Prostate gland (tissue), 2 donors: ENCODE results near the gene SCFD2. TPM values are rescaled to one million over a fixed set of nuclear protein-coding genes. Genes with fewer than 3 reads are reported as not detected.

ENCODE experiments used
- DNase-seq: peaks from one replicate; pipeline ENCODE4 v3.0.0-alpha.2; 2019; ENCODE audit warnings: low spot score
- H3K27ac ChIP-seq, 2 donors: fragments of 200-600 bp; sonication (generic); 2 replicates each; pipeline ENCODE4 v1.5.1; 2017 to 2019
- H3K27me3 ChIP-seq: fragments of 200-600 bp; sonication (generic); replicated peaks from 2 replicates; pipeline ENCODE4 v1.5.1; 2019; ENCODE audit not compliant: insufficient read depth
- H3K36me3 ChIP-seq, 2 donors: fragments of 200-600 bp; sonication (generic); 1 replicate in 1 of 2; 2 replicates in 1 of 2; pipeline versions ENCODE4 v1.5.1 to v1.8.1; 2017 to 2019
- H3K4me1 ChIP-seq: fragments of 200-600 bp; sonication (generic); replicated peaks from 2 replicates; pipeline ENCODE4 v1.5.1; 2019
- H3K4me3 ChIP-seq, 2 donors: fragments of 200-600 bp; sonication (generic); 2 replicates each; pipeline ENCODE4 v1.5.1; 2017 to 2019
- H3K9me3 ChIP-seq: fragments of 200-600 bp; sonication (generic); 2 replicates; pipeline ENCODE4 v1.5.1; 2017
- POLR2A ChIP-seq: fragments of 450-650 bp; IDR thresholded peaks from one replicate; pipeline ENCODE4 v1.6.1; 2016; ENCODE audit warnings: antibody characterized with exemption, mild to moderate bottlenecking
- POLR2AphosphoS5 ChIP-seq: sonication (generic); formaldehyde crosslinking; IDR thresholded peaks from one replicate; pipeline ENCODE4 v1.6.1; 2017; ENCODE audit warnings: antibody characterized with exemption
- WGBS: methylation state at CpG from one replicate; pipeline ENCODE4 v1.1.5; 2018; 5-methylcytosine and 5-hydroxymethylcytosine counted together
- intact Hi-C: fragments of 100-400 bp; cut with DNase I; formaldehyde crosslinking; loops from one replicate; pipeline ENCODE4 v1.14.2; 2022
- small RNA-seq, 2 donors: library from RNA; depleted of rRNA; stranded (forward); fragments of <200 nt; gene quantifications; one replicate each; pipeline ENCODE3, GENCODE V24; 2016
- total RNA-seq, 2 donors: library from RNA; depleted of rRNA; stranded (reverse); fragments of >200 nt; gene quantifications; one replicate each; pipeline ENCODE4 v1.1.0, GENCODE V29; 2016
- TF ChIP-seq, protein P1 (sequence below), 4 experiments: fragments of 200-600 bp in 2 of 4; fragments of 450-650 bp in 2 of 4; sonication (generic) in 2 of 4; IDR thresholded peaks; 1 replicate in 3 of 4; 2 replicates in 1 of 4; pipeline ENCODE4 v1.5.1; 2016 to 2019; ENCODE audit warnings: antibody characterized with exemption in 4 of 4, mild to moderate bottlenecking in 2 of 4, moderate library complexity in 2 of 4

Gene SCFD2
- total RNA-seq, 2 donors from 2014 or later: 10.7 to 21.1 TPM

- intact Hi-C loops: no loop called here
- Histone ChIP-seq H3K27me3 (no peaks in the 10 kb centered on the region), H3K27ac (no peak overlapping the region), H3K9me3 (no peaks in the 10 kb centered on the region), H3K4me1 (no peaks in the 10 kb centered on the region), H3K36me3 (no peaks in the 10 kb centered on the region), H3K4me3 (no peak overlapping the region)
- WGBS: 67% methylated on average over 3 of the region's 3 CpGs
- DNase-seq: no peak
- TF ChIP-seq POLR2A (no peak), POLR2AphosphoS5 (no peak)
- TF ChIP-seq, protein P1, sequence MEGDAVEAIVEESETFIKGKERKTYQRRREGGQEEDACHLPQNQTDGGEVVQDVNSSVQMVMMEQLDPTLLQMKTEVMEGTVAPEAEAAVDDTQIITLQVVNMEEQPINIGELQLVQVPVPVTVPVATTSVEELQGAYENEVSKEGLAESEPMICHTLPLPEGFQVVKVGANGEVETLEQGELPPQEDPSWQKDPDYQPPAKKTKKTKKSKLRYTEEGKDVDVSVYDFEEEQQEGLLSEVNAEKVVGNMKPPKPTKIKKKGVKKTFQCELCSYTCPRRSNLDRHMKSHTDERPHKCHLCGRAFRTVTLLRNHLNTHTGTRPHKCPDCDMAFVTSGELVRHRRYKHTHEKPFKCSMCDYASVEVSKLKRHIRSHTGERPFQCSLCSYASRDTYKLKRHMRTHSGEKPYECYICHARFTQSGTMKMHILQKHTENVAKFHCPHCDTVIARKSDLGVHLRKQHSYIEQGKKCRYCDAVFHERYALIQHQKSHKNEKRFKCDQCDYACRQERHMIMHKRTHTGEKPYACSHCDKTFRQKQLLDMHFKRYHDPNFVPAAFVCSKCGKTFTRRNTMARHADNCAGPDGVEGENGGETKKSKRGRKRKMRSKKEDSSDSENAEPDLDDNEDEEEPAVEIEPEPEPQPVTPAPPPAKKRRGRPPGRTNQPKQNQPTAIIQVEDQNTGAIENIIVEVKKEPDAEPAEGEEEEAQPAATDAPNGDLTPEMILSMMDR (IDR thresholded peaks at IDR 0.05): no peak
Observed at GRCh38 chr4:52833941-52834525, 531.8 kb downstream of the SCFD2 start.

GRCh38 chr4:52825460-52826090 lies 540.3 kb downstream of the SCFD2 start:
- intact Hi-C loops: no loop called here
- DNase-seq: no peak
- WGBS: 43% methylated on average over 3 of the region's 3 CpGs
- Histone ChIP-seq H3K4me3 (no peak overlapping the region), H3K4me1 (no peaks in the 10 kb centered on the region), H3K9me3 (no peaks in the 10 kb centered on the region), H3K27ac (no peak overlapping the region), H3K36me3 (no peaks in the 10 kb centered on the region), H3K27me3 (no peaks in the 10 kb centered on the region)
- TF ChIP-seq POLR2AphosphoS5 (no peak), POLR2A (no peak)
- TF ChIP-seq, protein P1 (IDR thresholded peaks at IDR 0.05): no peak

DNA sequence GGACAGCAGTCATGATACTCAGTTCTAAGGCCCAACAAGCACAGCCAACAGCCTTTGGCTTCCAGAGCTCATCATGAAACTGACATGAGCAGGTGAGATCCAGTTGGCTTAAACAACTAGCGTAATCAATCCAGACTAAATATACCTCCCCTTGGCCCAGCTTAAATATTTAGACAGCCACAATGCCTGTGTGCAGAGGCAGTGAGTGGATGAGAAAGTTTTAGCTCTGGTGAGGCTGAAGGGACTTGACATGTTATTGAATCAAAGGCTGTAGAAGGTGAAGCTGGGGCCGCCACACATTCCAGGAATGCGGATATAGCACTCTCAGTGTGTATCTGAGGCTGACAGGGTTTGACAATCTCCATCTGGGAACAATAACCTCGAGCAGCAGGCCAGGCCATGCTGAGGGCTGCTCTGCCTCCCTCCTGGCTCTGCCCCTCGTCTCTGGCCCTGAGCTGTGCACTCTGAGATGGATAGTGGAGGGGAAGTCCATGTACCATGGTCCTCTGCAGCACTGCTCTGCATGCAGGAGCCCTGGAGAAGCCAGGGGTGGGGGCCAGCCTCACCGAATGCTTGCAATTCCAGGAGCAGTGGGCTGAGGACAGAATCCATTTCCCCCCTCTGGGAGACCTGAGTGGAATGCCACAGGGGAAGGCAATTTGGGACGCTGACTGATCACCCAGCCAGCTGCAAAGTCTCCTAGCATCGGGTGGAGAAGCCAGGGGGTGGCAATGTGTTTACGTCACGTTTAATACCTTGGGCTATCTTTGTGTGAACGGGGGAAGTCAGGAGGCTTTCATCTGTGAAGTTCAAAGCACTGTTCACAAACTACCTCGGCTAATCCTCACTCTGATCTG lies 541.0 kb downstream of the SCFD2 start:
- Histone ChIP-seq H3K27ac (no peak overlapping the region), H3K27me3 (no peaks in the 10 kb centered on the region), H3K9me3 (no peaks in the 10 kb centered on the region), H3K36me3 (no peaks in the 10 kb centered on the region), H3K4me3 (no peak overlapping the region), H3K4me1 (no peaks in the 10 kb centered on the region)
- intact Hi-C loops: no loop called here
- TF ChIP-seq, protein P1 (IDR thresholded peaks at IDR 0.05): no peak
- TF ChIP-seq POLR2A (no peak), POLR2AphosphoS5 (no peak)
- 32% methylated on average over 12 of the region's 12 CpGs for WGBS
- DNase-seq: no peak

DNA sequence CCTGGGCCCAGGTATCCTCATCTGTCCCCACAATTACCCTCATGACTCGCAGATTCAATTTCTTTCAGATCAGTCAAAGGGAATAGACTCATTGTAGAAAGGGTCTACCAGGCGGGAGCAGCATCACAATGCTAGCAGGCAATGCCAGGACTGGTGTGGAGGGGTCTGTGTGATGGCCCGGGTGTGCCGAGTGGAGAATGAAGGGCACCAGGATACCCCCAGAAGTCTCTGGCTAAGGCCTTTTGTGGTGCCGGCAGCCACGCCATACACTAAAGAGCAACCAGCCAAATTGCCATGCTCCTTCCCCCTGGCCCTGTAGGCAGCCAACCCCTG lies 541.6 kb downstream of the SCFD2 start:
- Histone ChIP-seq H3K4me1 (no peaks in the 10 kb centered on the region), H3K4me3 (no peak overlapping the region), H3K27me3 (no peaks in the 10 kb centered on the region), H3K36me3 (no peaks in the 10 kb centered on the region), H3K9me3 (no peaks in the 10 kb centered on the region), H3K27ac (no peak overlapping the region)
- intact Hi-C loops: no loop called here
- 89% methylated on average over 6 of the region's 6 CpGs for WGBS
- TF ChIP-seq POLR2AphosphoS5: no peak
- DNase-seq: no peak

DNA sequence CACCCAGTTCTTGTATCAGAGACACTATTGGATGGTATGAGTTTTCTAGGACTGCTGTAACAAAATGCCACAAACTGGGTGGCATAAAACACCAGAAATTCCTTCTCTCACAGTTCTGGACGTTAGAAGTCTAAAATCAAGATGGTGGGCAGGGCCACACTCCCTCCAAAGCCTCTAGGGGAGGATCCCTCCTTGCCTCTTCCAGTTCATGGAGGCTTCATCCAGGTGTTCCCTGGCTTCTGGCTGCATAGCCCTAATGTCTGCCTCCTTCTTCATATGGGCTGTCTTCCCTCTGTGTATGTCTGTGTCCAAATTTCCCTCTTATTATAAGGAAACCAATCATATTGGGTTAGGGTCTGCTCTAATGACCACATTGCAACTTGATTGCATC lies 542.2 kb downstream of the SCFD2 start:
- Histone ChIP-seq H3K36me3 (no peaks in the 10 kb centered on the region), H3K27ac (no peak overlapping the region), H3K4me1 (no peaks in the 10 kb centered on the region), H3K4me3 (no peak overlapping the region), H3K9me3 (no peaks in the 10 kb centered on the region), H3K27me3 (no peaks in the 10 kb centered on the region)
- TF ChIP-seq POLR2AphosphoS5 (no peak), POLR2A (no peak)
- TF ChIP-seq, protein P1 (IDR thresholded peaks at IDR 0.05): no peak
- WGBS: 93% methylated on average over 1 of the region's 1 CpG
- intact Hi-C loops: no loop called here
- DNase-seq: no peak

Small RNA genes lying within 50 kb of the gene (small RNA-seq; reads per million reads assigned to genes)
- gene RNU6-310P: 0 reads per million in 2 donors

Other genes starting within 250 kb of the SCFD2 start
- gene FIP1L1, start 11.6 kb upstream of the SCFD2 start, total RNA-seq: 10 to 100 TPM; 41.0 to 63.5 TPM
- 10 to 100 TPM; 13.1 to 13.2 TPM for gene LNX1, start 225.4 kb upstream of the SCFD2 start, total RNA-seq